ENCODE results near the gene EFCAB9.

GRCh38 chr5:172187118-172188032 lies 6.6 kb upstream of the EFCAB9 start:
- TF ChIP-seq TAF1 (IDR thresholded peaks at IDR 0.05; ENCODE audit: borderline replicate concordance, insufficient read depth, low read length), result no peak; the same call in 1 of the 2 replicates
- TF ChIP-seq POLR2AphosphoS5 (IDR thresholded peaks at IDR 0.05; ENCODE audit: low read depth, low read length), result no peak

Measured in PFSK-1 (cell line).